ENCODE data around the gene KRTAP4-8.

GRCh38 chr17:41098042-41098441, at the start of gene KRTAP4-8:
- TF ChIP-seq, protein P1, sequence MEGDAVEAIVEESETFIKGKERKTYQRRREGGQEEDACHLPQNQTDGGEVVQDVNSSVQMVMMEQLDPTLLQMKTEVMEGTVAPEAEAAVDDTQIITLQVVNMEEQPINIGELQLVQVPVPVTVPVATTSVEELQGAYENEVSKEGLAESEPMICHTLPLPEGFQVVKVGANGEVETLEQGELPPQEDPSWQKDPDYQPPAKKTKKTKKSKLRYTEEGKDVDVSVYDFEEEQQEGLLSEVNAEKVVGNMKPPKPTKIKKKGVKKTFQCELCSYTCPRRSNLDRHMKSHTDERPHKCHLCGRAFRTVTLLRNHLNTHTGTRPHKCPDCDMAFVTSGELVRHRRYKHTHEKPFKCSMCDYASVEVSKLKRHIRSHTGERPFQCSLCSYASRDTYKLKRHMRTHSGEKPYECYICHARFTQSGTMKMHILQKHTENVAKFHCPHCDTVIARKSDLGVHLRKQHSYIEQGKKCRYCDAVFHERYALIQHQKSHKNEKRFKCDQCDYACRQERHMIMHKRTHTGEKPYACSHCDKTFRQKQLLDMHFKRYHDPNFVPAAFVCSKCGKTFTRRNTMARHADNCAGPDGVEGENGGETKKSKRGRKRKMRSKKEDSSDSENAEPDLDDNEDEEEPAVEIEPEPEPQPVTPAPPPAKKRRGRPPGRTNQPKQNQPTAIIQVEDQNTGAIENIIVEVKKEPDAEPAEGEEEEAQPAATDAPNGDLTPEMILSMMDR (optimal IDR thresholded peaks at IDR 0.05 in 1 of 3, IDR thresholded peaks at IDR 0.05 in 1 of 3, conservative IDR thresholded peaks at IDR 0.05 in 1 of 3; ENCODE audit: extremely low read depth in 1 of 3, insufficient read depth in 2 of 3, low read length in 3 of 3) = no peak
- TF ChIP-seq EZH2 (IDR thresholded peaks at IDR 0.05; ENCODE audit: low read length) = no peak

Data from keratinocyte (primary cell).